Heart right ventricle (tissue), 16 donors: ENCODE data around the gene USP6. TPM values are rescaled to one million over a fixed set of nuclear protein-coding genes. Genes with fewer than 3 reads are reported as not detected.

Source experiments
- ATAC-seq, 8 donors: fragments of 200-7000 bp; cut with Tn5 transposase; one replicate each; pipeline ENCODE4 v1.9.1; 2020; ENCODE audit warnings: mild to moderate bottlenecking in 8 of 8, moderate library complexity in 8 of 8, moderate number of reproducible peaks in 1 of 8
- DNase-seq, 2 donors: peaks; one replicate each; pipeline ENCODE4 v3.0.0-alpha.2; 2020
- H3K27ac ChIP-seq, 10 donors: fragments of 200-600 bp; sonication (generic) in 2 of 10; one replicate each; pipeline versions ENCODE4 v1.5.0 to v1.8.0; 2020 to 2022; ENCODE audit warnings: mild to moderate bottlenecking in 3 of 10
- H3K27me3 ChIP-seq, 7 donors: fragments of 200-600 bp; one replicate each; pipeline ENCODE4 v1.8.0; 2021 to 2022; ENCODE audit warnings: mild to moderate bottlenecking in 2 of 7
- H3K36me3 ChIP-seq, 9 donors: fragments of 200-600 bp; sonication (generic) in 1 of 9; one replicate each; pipeline versions ENCODE4 v1.5.0 to v1.8.0; 2020 to 2022; ENCODE audit warnings: mild to moderate bottlenecking in 2 of 9
- H3K4me1 ChIP-seq, 9 donors: fragments of 200-600 bp; sonication (generic) in 1 of 9; one replicate each; pipeline versions ENCODE4 v1.5.0 to v1.8.0; 2020 to 2022; ENCODE audit warnings: mild to moderate bottlenecking in 4 of 9
- H3K4me3 ChIP-seq, 10 donors: fragments of 200-600 bp; sonication (generic) in 2 of 10; one replicate each; pipeline versions ENCODE4 v1.5.0 to v1.8.0; 2020 to 2022; ENCODE audit warnings: mild to moderate bottlenecking in 7 of 10, moderate library complexity in 2 of 10
- H3K9me3 ChIP-seq, 11 donors: fragments of 200-600 bp in 10 of 11; sonication (generic) in 2 of 11; one replicate each; pipeline versions ENCODE4 v1.5.0 to v1.8.0; 2013 to 2022; ENCODE audit warnings: mild to moderate bottlenecking in 2 of 11, control low read depth in 1 of 11, moderate library complexity in 1 of 11
- WGBS, 2 donors: extraction: QIAGEN DNeasy Blood & Tissue Kit; methylation state at CpG; one replicate each; pipeline ENCODE4 v1.1.7; 2013; ENCODE audit warnings: inconsistent platforms in 1 of 2; 5-methylcytosine and 5-hydroxymethylcytosine counted together
- intact Hi-C, 10 donors: fragments of 100-400 bp; cut with DNase I; formaldehyde crosslinking; loops; one replicate each; pipeline versions ENCODE4 v1.11.1 to v1.14.2; 2022
- polyA plus RNA-seq, 2 donors: library from polyadenylated mRNA; stranded (reverse); fragments of 200-250 nt; gene quantifications; one replicate each; pipeline ENCODE4 v1.2.3, GENCODE V29; 2013
- total RNA-seq, 10 donors: library from RNA; stranded (reverse); fragmentation: NEBNext Ultra II Directional in 3 of 10; extraction: Animal tissue kit (Norgen Biotek cat#: 25700) in 3 of 10; gene quantifications; one replicate each; pipeline versions ENCODE4 v1.2.1 to v1.2.4, GENCODE V29; 2021 to 2023
- TF ChIP-seq, protein P1 (sequence below), 9 donors: fragments of 200-600 bp; sonication (generic) in 2 of 9; IDR thresholded peaks; one replicate each; pipeline versions ENCODE4 v1.5.0 to v1.8.0; 2021 to 2022; ENCODE audit warnings: antibody characterized with exemption in 9 of 9, mild to moderate bottlenecking in 5 of 9, moderate library complexity in 1 of 9
- donor health status: Arrhythmogenic right ventricular cardiomyopathy.
- donor health status: ischemic (EF 13 %, LVEDD 7.1; RV severe dilation, severe dysfunction).
- donor health status: healthy with polysubstance abuse.
- donor health status: DM: no; HTN: yes; CAD: no.
- donor health status: DM: no; HTN: no; CAD: no.
- donor health status: ischemic (EF 25% LVEDD 6.9; RV normal size, moderate dysfunction).
- donor health status: ischemic (EF 25% LVEDD 5.7; RV mildly dilated, moderate dysfunction).
- donor health status: healthy.
- donor health status: DM: yes; HTN: yes; CAD: no.
- donor health status: Ischemic cardiomyopathy.
- donor health status: ischemic (EF 35%, LVEDD 5.7; RV mildly dilated, moderate dysfunction).
- donor health status: nonischemic (EF 11% LVEDD 7.7; RV severe dilation, severe dysfunction).
- donor health status: DM: yes; HTN: yes; CAD: no.
- donor health status: PGD.
- donor health status: ischemic (EF 29% LVEDD 5.4; RV normal size, mild dysfunction).
- donor health status: nonischemic (EF 23%, LVEDD 6.1; RV moderate dilation, normal function).

The USP6 gene
- total and polyA plus RNA-seq, 12 donors: 0.01 to 1.6 (median 0.06) TPM; not detected in 1

DNA sequence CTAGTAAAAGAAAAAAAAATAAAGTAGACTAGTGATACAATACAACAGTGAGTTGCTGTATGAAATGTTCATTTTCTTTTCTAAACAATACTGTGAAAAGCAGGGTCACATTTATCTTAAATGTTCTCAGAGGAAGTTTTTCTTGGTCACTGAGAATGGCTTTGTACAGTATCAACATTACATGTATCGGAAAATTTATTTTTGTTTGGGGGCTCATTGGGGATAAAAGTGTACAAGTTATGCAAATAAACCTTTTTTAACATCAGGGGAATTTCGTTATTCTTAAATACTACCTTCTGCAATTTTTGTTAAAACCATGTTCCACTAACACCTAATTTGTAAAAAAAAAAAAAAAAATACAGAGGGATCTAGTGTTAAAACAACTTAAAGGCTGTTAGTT, 84.5 kb downstream of the USP6 start:
- WGBS, 2 donors: 50 to 64% methylated on average over 2 of the region's 2 CpGs

DNA sequence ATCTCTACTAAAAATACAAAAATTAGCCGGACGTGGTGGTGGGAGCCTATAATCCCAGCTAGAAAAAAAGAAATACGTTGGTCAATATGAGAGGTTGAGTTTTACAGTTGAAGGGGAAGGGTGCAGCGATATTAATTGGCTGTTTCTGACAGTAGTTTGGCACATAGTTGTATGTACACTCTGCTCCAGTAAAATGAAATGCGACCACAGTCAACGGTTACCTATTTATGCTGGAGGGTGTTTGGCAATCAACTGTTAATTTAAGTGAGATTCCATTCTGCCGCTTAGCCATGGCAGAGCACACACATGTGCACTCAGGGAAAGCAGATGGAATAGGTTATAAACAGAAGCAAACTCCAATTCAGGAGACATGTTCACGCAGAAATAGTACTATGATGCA, 85.2 kb downstream of the USP6 start:
- peaks cover 0 to 5% (median 0%) of the 10 kb centered on the region in 11 donors for H3K9me3 ChIP-seq
- intact Hi-C loops: no loop called here
- H3K4me1 ChIP-seq: peaks cover 0 to 2% (median 0%) of the 10 kb centered on the region in 9 donors
- DNase-seq (no peak), ATAC-seq (no peak)
- no peak overlapping the region for H3K27ac ChIP-seq
- no peaks in the 10 kb centered on the region for H3K36me3 ChIP-seq
- H3K4me3 ChIP-seq: no peak overlapping the region
- TF ChIP-seq, protein P1, sequence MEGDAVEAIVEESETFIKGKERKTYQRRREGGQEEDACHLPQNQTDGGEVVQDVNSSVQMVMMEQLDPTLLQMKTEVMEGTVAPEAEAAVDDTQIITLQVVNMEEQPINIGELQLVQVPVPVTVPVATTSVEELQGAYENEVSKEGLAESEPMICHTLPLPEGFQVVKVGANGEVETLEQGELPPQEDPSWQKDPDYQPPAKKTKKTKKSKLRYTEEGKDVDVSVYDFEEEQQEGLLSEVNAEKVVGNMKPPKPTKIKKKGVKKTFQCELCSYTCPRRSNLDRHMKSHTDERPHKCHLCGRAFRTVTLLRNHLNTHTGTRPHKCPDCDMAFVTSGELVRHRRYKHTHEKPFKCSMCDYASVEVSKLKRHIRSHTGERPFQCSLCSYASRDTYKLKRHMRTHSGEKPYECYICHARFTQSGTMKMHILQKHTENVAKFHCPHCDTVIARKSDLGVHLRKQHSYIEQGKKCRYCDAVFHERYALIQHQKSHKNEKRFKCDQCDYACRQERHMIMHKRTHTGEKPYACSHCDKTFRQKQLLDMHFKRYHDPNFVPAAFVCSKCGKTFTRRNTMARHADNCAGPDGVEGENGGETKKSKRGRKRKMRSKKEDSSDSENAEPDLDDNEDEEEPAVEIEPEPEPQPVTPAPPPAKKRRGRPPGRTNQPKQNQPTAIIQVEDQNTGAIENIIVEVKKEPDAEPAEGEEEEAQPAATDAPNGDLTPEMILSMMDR (IDR thresholded peaks at IDR 0.05): no peak
- WGBS, 2 donors: 95 to 99% methylated on average over 8 of the region's 8 CpGs
- no peaks in the 10 kb centered on the region for H3K27me3 ChIP-seq

More for the DNA sequence above, 84.5 kb downstream of the USP6 start:
- Histone ChIP-seq H3K27ac (no peak overlapping the region), H3K9me3 (peaks cover 0 to 3% (median 0%) of the 10 kb centered on the region in 11 donors), H3K36me3 (no peaks in the 10 kb centered on the region), H3K4me3 (no peak overlapping the region), H3K4me1 (peaks cover 0 to 2% (median 0%) of the 10 kb centered on the region in 9 donors), H3K27me3 (no peaks in the 10 kb centered on the region)
- intact Hi-C loops: no loop called here
- TF ChIP-seq, protein P1 (IDR thresholded peaks at IDR 0.05): no peak
- no peak for DNase-seq
- no peak for ATAC-seq

DNA sequence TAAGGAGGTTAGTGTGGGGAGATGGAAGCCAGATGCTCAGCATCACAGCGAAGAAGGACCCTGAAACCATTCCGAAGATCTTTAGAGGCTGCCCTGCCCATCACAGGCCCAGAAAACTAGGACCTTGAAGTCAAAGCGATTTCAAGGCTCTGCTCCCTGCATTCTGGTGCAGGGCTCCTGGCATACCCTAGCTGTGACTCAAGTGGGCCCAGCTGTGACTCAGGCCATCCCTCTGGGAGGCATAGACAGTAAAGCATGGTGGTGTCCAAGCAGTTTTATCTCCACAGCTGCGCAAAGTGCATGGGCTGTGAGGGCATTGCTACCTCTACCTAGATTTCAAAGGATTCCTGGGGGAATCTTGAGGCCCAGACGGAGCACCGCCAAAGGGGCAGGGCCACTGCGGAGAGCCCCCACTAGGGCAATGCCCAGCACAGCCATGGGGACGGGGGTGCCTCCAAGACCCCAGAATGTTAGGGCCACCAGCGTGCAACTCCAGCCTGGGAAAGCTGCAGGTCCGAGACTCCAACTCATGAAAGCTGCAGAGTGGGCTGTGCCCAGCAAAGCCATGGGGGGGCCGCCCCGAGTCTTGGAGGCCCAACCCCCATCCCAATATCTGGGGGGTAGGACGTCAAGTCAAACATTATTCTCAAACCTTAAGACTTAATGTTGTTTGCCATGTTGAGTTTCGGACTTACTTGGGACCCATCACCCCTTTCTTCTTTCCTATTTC, 87.5 kb downstream of the USP6 start:
- TF ChIP-seq, protein P1 (IDR thresholded peaks at IDR 0.05): no peak
- intact Hi-C loops: no loop called here
- no peak overlapping the region for H3K27ac ChIP-seq

DNA sequence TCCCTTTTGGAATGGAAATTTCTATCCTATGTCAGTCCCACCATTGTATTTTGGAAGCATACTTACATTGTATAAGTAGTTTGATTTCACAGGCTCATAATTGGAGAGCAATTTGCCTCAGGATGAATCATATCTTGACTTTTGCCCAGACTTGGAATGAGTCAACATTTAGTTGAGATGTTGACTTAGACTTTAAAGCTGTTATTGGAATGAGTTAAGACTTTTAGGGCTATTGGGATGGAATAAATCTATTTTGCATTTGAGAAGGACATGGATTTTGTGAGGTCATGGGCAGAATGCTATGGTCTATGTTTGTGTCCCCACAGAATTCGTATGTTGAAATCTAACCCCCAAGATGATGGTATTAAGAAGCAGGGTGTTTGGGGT, 88.1 kb downstream of the USP6 start:
- no peaks in the 10 kb centered on the region for H3K27me3 ChIP-seq
- H3K27ac ChIP-seq: no peak overlapping the region
- H3K9me3 ChIP-seq: peaks cover 0 to 5% (median 0%) of the 10 kb centered on the region in 11 donors
- no peak for DNase-seq
- no peak overlapping the region for H3K4me3 ChIP-seq
- intact Hi-C loops: no loop called here
- no peak for ATAC-seq
- H3K4me1 ChIP-seq: no peaks in the 10 kb centered on the region
- H3K36me3 ChIP-seq: peaks cover 0 to under 1% (median 0%) of the 10 kb centered on the region in 9 donors
- TF ChIP-seq, protein P1 (IDR thresholded peaks at IDR 0.05): no peak
- WGBS, 2 donors: 96 to 98% methylated on average over 1 of the region's 1 CpG

More for the DNA sequence above, 87.5 kb downstream of the USP6 start:
- Histone ChIP-seq H3K9me3 (peaks cover 0 to 5% (median 0%) of the 10 kb centered on the region in 11 donors), H3K4me1 (no peaks in the 10 kb centered on the region), H3K36me3 (no peaks in the 10 kb centered on the region), H3K4me3 (no peak overlapping the region), H3K27me3 (no peaks in the 10 kb centered on the region)
- no peak for ATAC-seq
- 94 to 95% methylated on average over 14 of the region's 14 CpGs for WGBS, 2 donors
- no peak for DNase-seq
